Glomerular endothelial cell (primary cell): Measurements from ENCODE around the gene RNASEH2B. TPM values are rescaled to one million over a fixed set of nuclear protein-coding genes. Genes with fewer than 3 reads are reported as not detected.

Source experiments
- DNase-seq: peaks from one replicate; pipeline ENCODE4 v3.0.0-alpha.2; 2011; ENCODE audit warnings: low read depth, low spot score; ENCODE audit errors: extremely low read depth
- total RNA-seq: library from RNA; depleted of rRNA; stranded (reverse); fragments of >200 nt; gene quantifications from 2 replicates; pipeline ENCODE4 v1.2.3, GENCODE V29; 2015

The RNASEH2B gene
- total RNA-seq, 1 donor from 2014 or later: 24.4 TPM

- no peak for DNase-seq
Observed at GRCh38 chr13:50991579-50992521, 82.3 kb downstream of the RNASEH2B start.

GRCh38 chr13:50993371-50993770, 83.8 kb downstream of the RNASEH2B start:
- no peak for DNase-seq

- DNase-seq: no peak
Observed at GRCh38 chr13:50993934-50994333, 84.3 kb downstream of the RNASEH2B start.

- no peak for DNase-seq
Observed at GRCh38 chr13:50994651-50995050, 85.1 kb downstream of the RNASEH2B start.

- DNase-seq: no peak
Observed at GRCh38 chr13:50995854-50996253, 86.3 kb downstream of the RNASEH2B start.

- DNase-seq: no peak
Observed at GRCh38 chr13:50998326-50998725, 88.7 kb downstream of the RNASEH2B start.

GRCh38 chr13:50999641-51000040, 90.0 kb downstream of the RNASEH2B start:
- no peak for DNase-seq

GRCh38 chr13:51000061-51000460, 90.5 kb downstream of the RNASEH2B start:
- no peak for DNase-seq

GRCh38 chr13:51000571-51001260, 91.1 kb downstream of the RNASEH2B start:
- DNase-seq: no peak

GRCh38 chr13:51001335-51001734, 91.7 kb downstream of the RNASEH2B start:
- DNase-seq: no peak

GRCh38 chr13:51002736-51003135, 93.1 kb downstream of the RNASEH2B start:
- no peak for DNase-seq

- no peak for DNase-seq
Observed at GRCh38 chr13:51003642-51004041, 94.1 kb downstream of the RNASEH2B start.

GRCh38 chr13:51004111-51004865, 94.7 kb downstream of the RNASEH2B start:
- no peak for DNase-seq

GRCh38 chr13:51004918-51005460, 95.4 kb downstream of the RNASEH2B start:
- DNase-seq: no peak

- no peak for DNase-seq
Observed at GRCh38 chr13:51005566-51005965, 96.0 kb downstream of the RNASEH2B start.

Other genes starting within 250 kb of the RNASEH2B start
- gene DLEU7, start 66.1 kb upstream of the RNASEH2B start, total RNA-seq: not detected in 2 replicates
- not detected in 2 replicates for gene C13orf42, start 201.5 kb downstream of the RNASEH2B start, total RNA-seq